Stimulated activated CD4-positive, alpha-beta T cell treated with anti-CD3 and anti-CD28 coated beads, Interleukin-1b, Interleukin-23, amount 100 ng/mL, for 4 hours (primary cell): ENCODE results near the gene RBP5.

Experiments
- DNase-seq, 2 donors: peaks; one replicate each; pipeline ENCODE4 v3.0.0-alpha.2; 2020; ENCODE audit warnings: low read depth in 2 of 2

The RBP5 gene

DNA sequence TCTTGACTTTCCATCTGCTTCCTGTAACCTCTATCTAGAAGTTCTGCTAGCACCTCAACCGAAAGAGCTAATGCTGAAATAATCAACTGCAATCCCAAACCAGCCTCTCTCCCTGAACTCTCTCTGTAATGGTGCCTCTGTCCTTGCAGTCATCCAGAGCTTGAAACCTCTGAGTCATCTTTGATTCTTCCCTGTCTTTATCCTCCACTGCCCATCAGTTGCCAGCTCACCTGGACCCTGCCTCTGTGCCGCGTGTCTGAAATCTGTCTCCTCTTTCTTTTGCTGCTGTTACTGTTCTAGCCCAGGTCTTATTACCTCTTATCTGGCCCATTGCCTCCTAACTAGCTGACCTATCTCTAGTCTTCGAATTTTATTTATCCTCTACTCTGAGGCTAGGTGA lies 17.0 kb upstream of the RBP5 start:
- no peak for DNase-seq

DNA sequence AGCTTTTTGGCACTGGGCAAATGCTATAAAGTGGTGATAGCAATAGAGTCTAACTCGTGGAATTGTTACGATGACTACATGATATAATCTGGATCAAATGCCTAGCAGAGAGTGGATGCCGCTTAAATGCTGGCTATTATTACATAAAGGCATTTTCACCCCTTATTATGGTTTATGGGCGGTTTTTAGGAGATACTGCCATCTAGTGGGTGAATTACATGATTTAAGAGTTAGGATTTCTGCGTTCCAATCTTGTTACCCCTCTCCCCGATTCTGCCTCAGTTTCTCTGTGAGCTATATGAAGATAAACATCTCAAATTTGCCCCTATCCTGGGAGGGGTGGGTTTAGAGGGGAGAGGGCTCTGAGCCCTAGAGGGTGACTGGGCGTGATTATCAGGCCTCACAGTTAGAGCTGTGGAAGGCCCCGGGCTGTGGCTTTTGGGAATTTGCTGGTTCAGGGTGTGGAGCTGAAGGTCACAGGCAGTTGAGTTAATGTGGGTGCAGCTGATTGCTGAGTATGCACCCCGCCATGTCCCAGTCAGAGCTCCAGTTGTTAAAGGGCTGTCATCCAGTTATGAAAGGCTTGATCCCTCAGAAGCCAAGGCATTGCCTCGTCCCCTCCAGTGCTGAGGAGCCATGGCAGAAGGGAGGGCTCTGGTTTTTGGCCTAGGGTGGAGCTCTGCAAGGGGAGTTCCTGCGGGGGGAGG lies 15.9 kb upstream of the RBP5 start:
- no peak for DNase-seq

GRCh38 chr12:7143564-7143963 lies 14.9 kb upstream of the RBP5 start:
- DNase-seq, result no peak

DNA sequence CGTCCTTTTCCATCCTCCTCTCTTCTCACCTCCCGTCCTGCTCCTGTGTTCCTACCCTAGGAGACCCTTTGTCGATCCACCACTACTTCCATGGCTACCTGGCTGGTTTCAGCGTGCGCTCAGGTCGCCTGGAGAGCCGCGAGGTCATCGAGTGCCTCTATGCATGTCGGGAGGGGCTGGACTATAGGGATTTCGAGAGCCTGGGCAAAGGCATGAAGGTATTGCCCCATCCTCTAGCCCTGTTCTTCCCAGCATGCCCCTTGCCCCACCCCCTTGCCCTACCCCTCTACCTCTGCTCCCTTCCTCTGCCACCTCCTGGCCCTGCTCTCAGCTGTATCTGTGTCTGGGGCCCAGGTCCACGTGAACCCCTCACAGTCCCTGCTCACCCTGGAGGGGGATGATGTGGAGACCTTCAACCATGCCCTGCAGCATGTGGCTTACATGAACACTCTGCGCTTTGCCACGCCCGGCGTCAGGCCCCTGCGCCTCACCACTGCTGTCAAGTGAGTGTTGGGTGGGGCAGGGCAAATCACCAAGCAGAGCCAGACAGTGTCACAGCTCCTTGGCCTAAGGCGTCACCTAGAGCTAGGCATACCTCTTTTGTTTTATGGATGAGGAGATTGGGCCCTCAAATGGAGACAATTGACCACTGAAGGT lies 14.2 kb upstream of the RBP5 start:
- DNase-seq, result no peak

DNA sequence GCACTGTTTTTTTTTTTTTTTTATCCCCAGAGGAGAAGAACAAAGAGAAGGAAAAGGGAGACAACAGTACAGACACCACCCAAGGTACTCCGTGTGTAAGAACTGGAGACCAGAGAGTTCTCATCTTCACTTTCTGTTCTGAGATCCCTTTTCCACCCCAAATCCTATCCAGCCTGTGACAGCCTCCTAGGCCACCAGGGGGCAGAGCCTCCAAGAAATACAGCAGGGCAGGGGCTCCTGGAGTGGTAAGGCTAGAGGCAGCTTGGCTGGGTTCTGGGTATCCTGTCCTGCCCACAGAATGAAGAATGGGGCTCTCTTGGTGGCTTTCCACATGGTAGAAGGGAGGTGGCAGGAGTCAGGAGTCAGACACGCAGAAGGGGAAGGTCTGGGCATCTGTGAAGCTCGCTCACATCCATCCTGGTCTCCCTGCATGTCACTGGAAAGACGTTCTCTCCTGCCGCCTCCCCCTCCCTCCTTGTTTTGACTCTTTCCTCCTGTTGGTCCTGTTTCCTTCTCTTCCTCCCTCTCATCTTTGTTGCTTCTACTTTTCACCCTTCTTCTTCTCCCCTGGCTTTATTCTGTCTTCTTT lies 13.5 kb upstream of the RBP5 start:
- peak; percentile 36 to 48 for DNase-seq

GRCh38 chr12:7141351-7142005 lies 12.8 kb upstream of the RBP5 start:
- no peak for DNase-seq

DNA sequence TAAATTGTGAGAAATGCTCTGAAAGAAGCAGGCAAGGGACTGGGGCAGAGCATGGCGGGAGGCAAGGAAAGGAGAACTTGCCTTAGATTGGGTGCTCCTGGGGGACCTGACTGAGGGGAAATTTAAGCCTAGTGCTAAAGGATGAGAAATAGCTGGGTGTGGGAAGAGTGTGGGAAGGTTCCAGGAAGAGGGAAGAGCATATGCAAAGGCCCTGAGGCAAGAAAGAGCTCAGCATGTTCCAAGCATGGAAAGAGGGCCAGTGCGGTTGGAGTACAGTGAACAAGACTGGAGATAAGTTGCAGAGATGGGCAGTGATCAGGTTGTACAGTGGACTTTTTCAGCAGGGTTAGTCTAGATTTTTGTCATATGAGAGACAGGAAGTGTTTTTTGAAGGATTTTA lies 10.5 kb upstream of the RBP5 start:
- no peak for DNase-seq

DNA sequence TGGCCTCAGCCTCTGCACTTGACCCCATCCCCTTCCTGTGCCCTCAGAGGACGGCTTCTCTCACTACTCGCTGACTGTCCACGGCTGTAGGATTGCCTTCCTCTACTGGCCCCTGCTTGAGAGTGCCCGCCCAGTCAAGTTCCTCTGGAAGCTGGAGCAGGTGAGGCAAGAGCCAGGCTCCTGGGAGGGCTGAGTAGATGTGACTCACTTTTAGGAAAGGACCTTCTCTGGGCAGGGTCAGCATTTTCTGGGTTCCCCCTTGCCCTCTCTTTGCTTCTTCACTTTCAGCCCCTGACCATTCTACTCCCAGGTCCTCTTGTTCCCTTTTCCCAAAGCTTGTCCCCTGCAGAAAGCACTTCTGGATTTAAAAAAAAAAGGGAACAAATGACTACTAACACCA lies 9.2 kb upstream of the RBP5 start:
- no peak for DNase-seq

GRCh38 chr12:7136676-7137075 lies 8.0 kb upstream of the RBP5 start:
- no peak for DNase-seq

GRCh38 chr12:7136071-7136470 lies 7.4 kb upstream of the RBP5 start:
- DNase-seq, result no peak

DNA sequence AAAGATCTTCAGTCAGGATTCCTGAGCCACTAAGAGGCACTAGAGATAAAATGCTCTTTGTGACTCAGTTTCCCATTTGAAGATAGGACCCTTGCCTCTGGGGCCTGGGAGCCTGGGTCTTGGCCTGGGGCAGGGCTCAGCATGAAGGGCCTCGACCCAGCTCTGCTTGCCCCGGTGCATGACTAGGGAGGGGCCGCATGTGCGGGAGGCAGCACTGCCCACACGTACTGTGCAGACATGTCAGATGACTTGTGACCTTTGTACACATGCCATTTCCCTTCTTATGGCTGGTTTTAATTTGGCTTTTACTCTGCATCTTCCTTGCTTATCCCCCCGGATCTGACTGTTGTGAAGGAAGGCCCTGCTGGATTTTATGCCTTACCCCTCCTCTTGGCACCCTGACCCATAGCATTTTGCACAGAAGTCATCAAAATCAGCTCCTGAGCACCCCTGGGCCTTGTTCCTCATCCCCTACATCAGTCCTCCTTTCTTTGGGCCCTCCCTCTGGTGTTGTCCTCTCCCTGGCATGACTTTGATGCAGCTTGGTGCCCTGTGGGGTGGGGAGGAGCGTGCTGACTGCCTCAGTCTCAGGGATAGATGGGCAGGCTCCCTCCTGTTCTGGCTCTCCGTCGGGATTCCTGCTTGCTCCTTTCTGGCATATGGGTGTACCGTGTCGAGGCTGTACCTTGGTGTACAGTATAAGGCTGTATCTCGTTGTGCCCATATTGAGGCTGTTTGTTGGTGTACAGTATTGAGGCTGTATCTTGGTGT lies 5.9 kb upstream of the RBP5 start:
- DNase-seq, result no peak

GRCh38 chr12:7131502-7131866 lies 2.8 kb upstream of the RBP5 start:
- no peak for DNase-seq

DNA sequence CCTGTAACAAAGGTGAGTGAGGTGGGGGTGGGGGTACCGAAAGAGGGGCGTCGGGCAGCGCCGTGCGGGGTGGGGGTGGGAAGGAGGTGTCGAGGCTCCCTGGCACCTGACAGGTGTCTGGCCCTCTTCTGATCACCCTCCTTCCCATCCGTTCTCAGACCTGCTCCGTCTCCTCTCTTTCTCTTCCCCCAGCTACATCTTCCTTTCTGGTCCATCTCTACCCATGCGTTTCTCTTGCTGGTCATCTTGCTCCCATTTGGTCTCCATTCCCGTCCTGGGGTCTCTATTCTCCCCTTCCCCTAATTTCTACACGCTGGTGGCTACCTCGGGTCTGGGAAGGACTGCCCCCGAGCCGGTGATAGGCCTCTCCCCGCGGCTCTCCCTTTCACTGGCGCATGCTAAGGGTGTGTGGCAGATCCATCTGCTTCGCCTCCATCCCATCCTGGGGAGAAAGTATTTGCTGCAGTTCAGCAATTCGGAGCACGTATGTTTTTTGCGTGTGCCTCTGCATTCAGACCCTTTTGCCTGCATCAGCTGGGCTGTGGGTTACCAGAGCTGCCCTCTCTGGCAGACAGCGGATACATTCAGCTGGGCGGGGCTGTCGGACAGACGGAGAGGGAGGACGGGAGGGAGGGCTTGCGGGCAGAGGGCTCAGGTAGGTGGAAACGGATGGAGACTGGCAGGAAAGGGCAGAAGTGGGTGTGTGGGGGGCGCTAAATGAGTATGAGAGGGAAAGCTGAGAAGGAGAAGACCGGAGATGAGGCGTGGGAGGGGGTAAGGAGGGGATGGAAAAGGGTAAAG lies 2.2 kb upstream of the RBP5 start:
- peak in 1 of 2 donors; percentile 24 for DNase-seq

DNA sequence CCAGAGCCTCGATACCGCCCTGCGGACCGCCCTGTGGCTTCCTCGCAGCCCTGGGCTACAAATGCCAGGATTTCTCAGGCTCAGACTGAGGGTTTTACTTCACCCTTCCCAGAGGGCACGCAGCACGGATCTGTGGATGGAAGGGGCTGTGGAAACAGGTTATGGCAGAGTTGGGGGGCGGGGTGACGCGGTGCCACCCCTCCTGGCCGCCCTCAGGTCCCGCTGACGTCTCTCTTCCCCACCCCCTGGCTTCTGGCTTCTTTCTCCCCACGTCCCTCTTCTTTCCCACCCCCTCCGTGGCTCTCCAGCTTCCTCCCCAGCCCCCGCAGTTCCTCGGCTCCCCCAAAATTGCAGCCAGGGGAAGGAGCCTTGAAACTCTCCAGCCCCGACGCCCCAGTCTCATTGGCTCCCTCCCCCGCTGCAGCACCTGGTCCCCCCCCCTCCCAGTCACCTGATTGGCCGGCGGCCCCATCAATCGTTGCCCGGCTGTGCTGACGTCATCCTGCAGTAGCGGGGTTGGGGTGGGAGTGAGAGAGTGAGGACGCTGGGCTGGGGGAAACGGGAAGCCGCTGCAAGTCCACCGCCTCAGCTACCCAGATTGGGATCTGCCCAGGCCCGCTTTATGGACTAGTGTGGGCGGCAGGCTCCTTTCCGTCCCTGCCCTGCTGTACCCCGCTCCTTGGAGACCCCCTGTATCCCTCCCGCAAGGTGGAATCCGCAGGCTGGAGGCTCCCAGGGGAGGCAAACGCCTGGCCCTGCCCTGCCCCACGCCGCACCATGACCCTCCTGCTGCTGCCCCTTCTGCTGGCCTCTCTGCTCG lies 1.4 kb upstream of the RBP5 start, which contains the start of gene CLSTN3:
CLSTN3 (plus strand) TSS at position 500 of the 820 bp plus-strand sequence; CDS start at position 778, 278 bp downstream.
- peak; percentile 78 to 83 for DNase-seq

GRCh38 chr12:7129287-7129871 lies 690 bp upstream of the RBP5 start:
- peak in 1 of 2 donors; percentile 7 for DNase-seq

- no peak for DNase-seq
Measured at GRCh38 chr12:7127916-7128626, 618 bp downstream of the RBP5 start.

GRCh38 chr12:7125632-7126227 lies 3.0 kb downstream of the RBP5 start:
- DNase-seq, result no peak

- DNase-seq, result no peak
Measured at GRCh38 chr12:7123806-7124522, 4.7 kb downstream of the RBP5 start.
